ENCODE results near the gene GSTM3. TPM values are rescaled to one million over a fixed set of nuclear protein-coding genes. Genes with fewer than 3 reads are reported as not detected.

Gene GSTM3
- polyA plus RNA-seq, 1 donor (not counting 4 experiments of a cell fraction or from before 2014, with no cell fraction given), result 113 TPM

DNA sequence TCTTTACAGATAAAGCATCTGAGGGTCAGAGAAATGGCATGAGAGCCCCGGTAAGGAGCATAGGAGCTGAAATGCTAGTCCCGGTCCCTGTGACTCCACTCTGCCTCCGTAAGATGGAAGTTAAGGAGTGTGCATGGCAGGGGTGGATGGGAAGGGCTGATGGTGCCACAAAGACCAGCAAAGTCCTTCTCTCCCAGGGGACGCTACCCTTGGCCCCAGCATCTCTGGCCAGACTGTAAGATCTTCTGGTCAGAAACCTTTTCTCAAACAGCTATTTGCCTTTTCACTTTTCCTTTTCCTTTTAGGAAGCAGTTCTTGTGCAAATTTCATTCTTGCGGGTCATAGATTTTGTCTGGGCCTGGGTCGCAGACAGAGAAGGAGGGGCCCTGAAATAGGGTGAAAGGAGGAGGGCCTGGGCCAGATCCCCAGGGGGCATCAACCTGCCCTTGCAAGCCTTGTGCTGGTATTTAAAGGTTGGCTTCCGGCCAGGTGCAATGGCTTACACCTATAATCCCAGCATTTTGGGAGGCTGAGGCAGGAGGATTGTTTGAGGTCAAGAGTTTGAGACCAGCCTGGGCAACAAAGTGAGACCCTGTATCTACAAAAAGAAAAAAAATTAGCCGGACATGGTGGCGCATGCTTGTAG lies 37.3 kb upstream of the GSTM3 start:
- no peaks in the 10 kb centered on the region for H3K79me2 ChIP-seq (ENCODE audit: control insufficient read depth, insufficient read depth, low read length)
- no peak overlapping the region for H3K27ac ChIP-seq (ENCODE audit: control insufficient read depth, insufficient read depth, low read length)
- no peaks in the 10 kb centered on the region for H3K9me3 ChIP-seq (ENCODE audit: control insufficient read depth, low read depth, low read length)
- H4K20me1 ChIP-seq (ENCODE audit: control insufficient read depth, extremely low read depth, insufficient read depth, low read length), result no peaks in the 10 kb centered on the region
- TF ChIP-seq, protein P1, sequence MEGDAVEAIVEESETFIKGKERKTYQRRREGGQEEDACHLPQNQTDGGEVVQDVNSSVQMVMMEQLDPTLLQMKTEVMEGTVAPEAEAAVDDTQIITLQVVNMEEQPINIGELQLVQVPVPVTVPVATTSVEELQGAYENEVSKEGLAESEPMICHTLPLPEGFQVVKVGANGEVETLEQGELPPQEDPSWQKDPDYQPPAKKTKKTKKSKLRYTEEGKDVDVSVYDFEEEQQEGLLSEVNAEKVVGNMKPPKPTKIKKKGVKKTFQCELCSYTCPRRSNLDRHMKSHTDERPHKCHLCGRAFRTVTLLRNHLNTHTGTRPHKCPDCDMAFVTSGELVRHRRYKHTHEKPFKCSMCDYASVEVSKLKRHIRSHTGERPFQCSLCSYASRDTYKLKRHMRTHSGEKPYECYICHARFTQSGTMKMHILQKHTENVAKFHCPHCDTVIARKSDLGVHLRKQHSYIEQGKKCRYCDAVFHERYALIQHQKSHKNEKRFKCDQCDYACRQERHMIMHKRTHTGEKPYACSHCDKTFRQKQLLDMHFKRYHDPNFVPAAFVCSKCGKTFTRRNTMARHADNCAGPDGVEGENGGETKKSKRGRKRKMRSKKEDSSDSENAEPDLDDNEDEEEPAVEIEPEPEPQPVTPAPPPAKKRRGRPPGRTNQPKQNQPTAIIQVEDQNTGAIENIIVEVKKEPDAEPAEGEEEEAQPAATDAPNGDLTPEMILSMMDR (optimal IDR thresholded peaks at IDR 0.05 in 1 of 3, IDR thresholded peaks at IDR 0.05 in 1 of 3, conservative IDR thresholded peaks at IDR 0.05 in 1 of 3; ENCODE audit: extremely low read depth in 1 of 3, insufficient read depth in 2 of 3, low read length in 3 of 3), result no peak
- TF ChIP-seq EZH2 (IDR thresholded peaks at IDR 0.05; ENCODE audit: low read length), result no peak
- no peak overlapping the region for H3K4me2 ChIP-seq (ENCODE audit: control insufficient read depth, extremely low read depth, insufficient read depth, low read depth, low read length)
- H3K4me1 ChIP-seq (ENCODE audit: control insufficient read depth, extremely low read depth, insufficient read depth, low read length), result peaks cover 8% of the 10 kb centered on the region
- H3K9me1 ChIP-seq (ENCODE audit: control insufficient read depth, extremely low read depth, insufficient read depth, low read length), result no peaks in the 10 kb centered on the region
- H3K36me3 ChIP-seq (ENCODE audit: control insufficient read depth in 2 of 2, extremely low read depth in 1 of 2, insufficient read depth in 2 of 2, low read length in 2 of 2), result no peaks in the 10 kb centered on the region
- dilution Hi-C loops (cut with MboI; ENCODE audit: extremely low pct_ligation_motif_present, low sequenced_read_pairs), result no loop called here
- DNase-seq (ENCODE audit: low read depth, low spot score), result no peak
- H3K4me3 ChIP-seq (ENCODE audit: control insufficient read depth in 2 of 3, extremely low read depth in 1 of 3, insufficient read depth in 2 of 3, low read depth in 1 of 3, low read length in 3 of 3), result no peak overlapping the region
- no peaks in the 10 kb centered on the region for H3K27me3 ChIP-seq (ENCODE audit: control insufficient read depth, extremely low read depth, insufficient read depth, low read length)
- no peak for FAIRE-seq
- no peak overlapping the region for H3K9ac ChIP-seq (ENCODE audit: control insufficient read depth, extremely low read depth, insufficient read depth, low read length)
- H2AFZ ChIP-seq (ENCODE audit: control insufficient read depth, low read length), result no peak overlapping the region

DNA sequence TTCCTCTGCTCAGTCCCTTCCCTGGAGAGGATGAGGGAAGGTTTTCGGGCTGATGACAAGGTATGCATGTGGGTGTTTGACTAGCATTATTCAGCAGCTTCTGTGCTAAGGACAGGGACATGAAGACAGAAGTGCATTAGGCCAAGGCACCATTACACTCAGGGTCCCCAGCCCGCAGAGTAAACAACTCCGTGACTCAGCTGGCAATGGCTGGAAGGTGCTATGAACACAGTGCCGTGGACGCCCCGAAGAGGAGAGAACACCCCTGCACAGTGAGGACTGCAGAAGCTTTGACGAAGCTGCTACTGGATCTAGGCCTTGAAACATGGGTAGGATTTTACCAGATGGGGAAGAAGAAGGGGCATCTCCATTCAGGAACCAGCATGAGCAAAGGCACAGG lies 36.6 kb upstream of the GSTM3 start:
- no peaks in the 10 kb centered on the region for H3K79me2 ChIP-seq (ENCODE audit: control insufficient read depth, insufficient read depth, low read length)
- no peak overlapping the region for H3K4me2 ChIP-seq (ENCODE audit: control insufficient read depth, extremely low read depth, insufficient read depth, low read depth, low read length)
- no peak overlapping the region for H3K4me3 ChIP-seq (ENCODE audit: control insufficient read depth in 2 of 3, extremely low read depth in 1 of 3, insufficient read depth in 2 of 3, low read depth in 1 of 3, low read length in 3 of 3)
- no peak overlapping the region for H2AFZ ChIP-seq (ENCODE audit: control insufficient read depth, low read length)
- DNase-seq (ENCODE audit: low read depth, low spot score) (no peak), FAIRE-seq (no peak)
- no peaks in the 10 kb centered on the region for H3K36me3 ChIP-seq (ENCODE audit: control insufficient read depth in 2 of 2, extremely low read depth in 1 of 2, insufficient read depth in 2 of 2, low read length in 2 of 2)
- TF ChIP-seq EZH2 (IDR thresholded peaks at IDR 0.05; ENCODE audit: low read length), result no peak
- TF ChIP-seq, protein P1 (optimal IDR thresholded peaks at IDR 0.05 in 1 of 3, IDR thresholded peaks at IDR 0.05 in 1 of 3, conservative IDR thresholded peaks at IDR 0.05 in 1 of 3; ENCODE audit: extremely low read depth in 1 of 3, insufficient read depth in 2 of 3, low read length in 3 of 3), result no peak
- H3K4me1 ChIP-seq (ENCODE audit: control insufficient read depth, extremely low read depth, insufficient read depth, low read length), result peaks cover 2% of the 10 kb centered on the region
- H3K9me3 ChIP-seq (ENCODE audit: control insufficient read depth, low read depth, low read length), result no peaks in the 10 kb centered on the region
- H3K9me1 ChIP-seq (ENCODE audit: control insufficient read depth, extremely low read depth, insufficient read depth, low read length), result no peaks in the 10 kb centered on the region
- no peak overlapping the region for H3K9ac ChIP-seq (ENCODE audit: control insufficient read depth, extremely low read depth, insufficient read depth, low read length)
- dilution Hi-C loops (cut with MboI; ENCODE audit: extremely low pct_ligation_motif_present, low sequenced_read_pairs), result no loop called here
- no peaks in the 10 kb centered on the region for H4K20me1 ChIP-seq (ENCODE audit: control insufficient read depth, extremely low read depth, insufficient read depth, low read length)
- no peak overlapping the region for H3K27ac ChIP-seq (ENCODE audit: control insufficient read depth, insufficient read depth, low read length)
- H3K27me3 ChIP-seq (ENCODE audit: control insufficient read depth, extremely low read depth, insufficient read depth, low read length), result no peaks in the 10 kb centered on the region

Data from keratinocyte (primary cell).